HG03521 (cell line): Measurements from ENCODE around the gene PRRT3.
"Not testable (repeated sequence)": the region's sequence is repeated elsewhere in the genome, so short reads cannot be mapped to it uniquely, and the experiment has no call there.

Experiments
- ATAC-seq: cut with Tn5 transposase; IDR thresholded peaks from one replicate; pipeline ENCODE4 v1.9.1; 2021; ENCODE audit warnings: mild to moderate bottlenecking, moderate library complexity; ENCODE audit not compliant: unreplicated experiment

Gene PRRT3

DNA sequence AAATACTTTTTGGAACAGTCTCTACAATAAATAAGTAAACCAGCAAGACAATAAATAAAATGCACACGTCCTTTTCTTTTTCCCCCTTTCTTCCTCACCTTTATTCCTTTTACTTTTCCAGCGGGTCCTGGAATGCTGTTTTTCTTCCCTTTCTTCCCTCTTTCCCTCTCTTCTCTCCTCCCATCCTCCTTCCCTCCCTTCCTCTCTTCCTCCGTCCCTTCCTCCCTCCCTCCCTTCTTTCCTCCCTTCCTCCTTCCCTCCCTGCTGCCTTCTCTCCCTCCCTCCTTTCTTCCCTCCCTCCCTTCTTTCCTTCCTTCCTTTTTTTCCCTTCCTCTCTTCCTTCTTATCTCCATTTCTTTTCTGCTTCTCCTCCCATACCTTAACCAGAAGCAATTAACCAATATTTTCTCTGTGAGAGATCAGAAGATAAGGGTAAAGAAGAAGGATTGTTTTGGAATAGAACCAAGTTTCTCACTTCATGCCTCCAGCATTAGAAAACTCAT, 52.9 kb downstream of the PRRT3 start:
- ATAC-seq = no peak

DNA sequence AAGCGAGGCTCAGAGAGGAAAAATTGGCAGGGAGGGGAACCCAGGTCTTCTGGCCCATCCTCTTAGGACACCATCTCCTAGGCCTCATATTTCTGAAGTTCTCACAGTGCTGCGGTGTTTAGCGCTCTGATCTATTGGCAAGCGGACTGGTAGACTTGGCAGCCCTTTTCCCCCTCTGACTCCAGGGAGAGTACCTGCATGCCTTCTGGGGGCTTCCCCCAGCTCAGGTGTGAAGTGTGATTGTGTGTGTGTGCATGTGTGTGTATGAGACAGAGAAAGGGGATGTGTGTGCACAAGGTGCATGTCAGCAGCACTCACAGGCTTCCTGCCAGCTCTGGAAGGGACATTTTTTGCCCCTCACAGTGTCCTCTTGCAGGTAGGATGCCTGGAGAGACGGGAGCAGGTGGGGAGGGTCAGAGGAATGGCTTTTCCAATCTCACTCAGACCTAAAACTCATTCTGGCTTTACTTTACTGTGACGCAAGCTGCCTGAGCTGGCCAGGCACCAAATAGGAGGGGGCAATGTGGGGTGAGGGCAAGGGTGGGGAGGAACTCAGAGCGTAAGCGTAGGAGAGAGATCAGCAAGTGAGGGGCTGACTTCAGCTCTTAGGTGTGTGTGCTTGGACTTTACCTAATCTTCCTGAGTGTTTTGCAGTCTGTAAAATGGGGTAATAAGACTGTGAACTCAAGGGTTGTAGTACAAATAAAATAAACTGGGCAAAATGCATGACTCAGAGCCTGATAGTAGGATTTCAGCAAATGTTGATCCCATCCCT, 53.6 kb downstream of the PRRT3 start:
- no peak for ATAC-seq

DNA sequence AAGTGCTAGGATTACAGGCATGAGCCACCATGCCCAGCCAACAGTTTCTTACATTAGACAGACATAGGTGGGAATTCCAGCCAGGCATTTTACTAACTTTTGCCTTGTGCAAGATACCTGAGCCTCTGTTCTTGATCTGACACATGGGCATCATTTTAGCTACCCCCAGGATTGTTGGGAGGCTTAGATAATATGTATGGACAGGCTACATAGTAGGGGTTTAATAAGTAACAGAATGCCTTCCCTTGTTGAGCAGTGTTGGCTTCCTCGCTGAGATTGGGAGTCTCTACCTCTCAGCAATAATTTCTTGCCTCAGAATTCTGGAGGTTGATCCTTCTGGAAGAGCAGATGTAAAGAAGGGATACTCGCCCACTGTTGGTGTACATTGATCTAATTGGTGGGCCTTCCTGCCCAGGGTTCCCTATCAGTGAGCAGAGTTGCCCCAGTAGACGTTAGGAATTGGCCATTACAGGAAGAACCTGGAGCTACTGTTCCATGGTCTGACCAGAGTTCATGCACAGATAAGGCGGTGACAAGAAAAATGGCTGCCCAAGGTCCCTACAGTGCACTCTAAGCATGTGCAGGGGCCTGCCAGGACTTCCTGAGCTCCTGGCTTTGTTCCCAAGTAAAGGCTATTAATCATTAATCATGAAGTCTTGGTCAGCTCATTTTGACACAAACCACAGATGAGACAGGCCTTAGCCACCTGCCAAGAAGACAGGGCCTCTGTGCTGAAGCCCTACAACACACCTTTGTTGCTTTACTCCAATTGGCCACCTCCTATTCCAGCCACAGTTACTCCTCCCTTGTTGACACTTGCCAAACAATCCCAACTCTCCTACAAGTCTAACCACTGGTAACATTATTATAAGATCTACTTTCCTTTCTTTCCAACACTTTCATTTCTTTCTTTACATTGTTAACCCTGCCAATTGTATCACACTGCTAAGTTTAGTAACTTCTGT, 54.5 kb downstream of the PRRT3 start:
- ATAC-seq = no peak

DNA sequence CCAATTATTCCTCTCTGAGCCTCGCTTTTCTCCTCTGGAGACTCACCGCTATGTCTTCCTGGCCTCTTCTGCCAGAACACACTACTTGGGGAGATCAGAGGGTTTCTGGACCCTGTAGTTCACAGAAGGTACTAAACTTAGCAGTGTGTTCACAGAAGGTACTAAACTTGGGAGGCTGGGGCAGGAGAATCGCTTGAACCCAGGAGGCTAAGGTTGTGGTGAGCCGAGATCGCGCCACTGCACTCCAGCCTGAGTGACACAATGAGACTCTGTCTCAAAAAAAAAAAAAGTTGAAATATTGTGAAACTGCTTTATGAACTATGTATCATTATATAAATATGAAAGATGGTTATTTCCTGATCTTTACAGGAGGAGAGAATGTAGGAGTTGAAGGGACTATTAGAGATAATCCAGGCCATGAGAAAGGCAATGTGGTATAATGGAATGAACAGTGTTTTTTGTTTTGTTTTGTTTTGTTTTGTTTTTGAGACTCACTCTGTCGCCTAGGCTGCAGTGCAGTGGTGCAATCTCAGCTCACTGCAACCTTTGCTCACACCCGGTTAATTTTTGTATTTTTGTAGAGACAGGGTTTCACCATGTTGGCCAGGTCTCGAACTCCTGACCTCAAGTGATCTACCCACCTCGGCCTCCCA, 55.3 kb downstream of the PRRT3 start:
- ATAC-seq = not testable (repeated sequence)

DNA sequence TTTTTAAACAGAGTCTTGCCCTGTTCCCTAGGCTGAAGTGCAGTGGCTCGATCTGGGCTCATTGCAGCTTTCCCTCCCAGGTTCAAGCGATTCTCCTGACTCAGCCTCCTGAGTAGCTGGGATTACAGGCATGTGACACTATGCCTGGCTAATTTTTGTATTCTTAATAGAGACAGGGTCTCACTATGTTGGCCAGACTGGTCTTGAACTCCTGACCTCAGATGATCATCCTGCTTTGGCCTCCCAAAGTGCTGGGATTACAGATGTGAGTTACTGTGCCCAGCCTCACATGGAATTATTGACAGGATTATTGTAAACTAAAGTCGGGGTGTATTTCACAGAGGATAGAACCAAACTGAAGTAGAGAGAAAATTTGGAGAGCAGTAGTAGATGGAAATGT, 56.5 kb downstream of the PRRT3 start:
- ATAC-seq = not testable (repeated sequence)
